Activated CD8-positive, alpha-beta memory T cell treated with anti-CD3 and anti-CD28 coated beads for 36 hours (primary cell): ENCODE results near the gene CFAP92. TPM values are rescaled to one million over a fixed set of nuclear protein-coding genes. Genes with fewer than 3 reads are reported as not detected.

Experiments
- CTCF ChIA-PET: fragments of 350-600 bp; sonication (Branson Sonifier 250); formaldehyde crosslinking; loops from one replicate; lab custom pipeline; 2021; ENCODE audit warnings: antibody characterized with exemption; lab: Charles Lee
- POLR2A ChIA-PET: fragments of 350-600 bp; sonication (Branson Sonifier 250); formaldehyde crosslinking; loops from one replicate; lab custom pipeline; 2021; ENCODE audit warnings: antibody characterized with exemption; lab: Charles Lee
- total RNA-seq, 2 experiments: library from RNA; stranded (reverse); gene quantifications; one replicate each; pipeline ENCODE4 v1.2.3, GENCODE V29; 2021

CFAP92 gene
- total RNA-seq, 2 experiments from 2014 or later = 0.06 to 0.11 TPM

DNA sequence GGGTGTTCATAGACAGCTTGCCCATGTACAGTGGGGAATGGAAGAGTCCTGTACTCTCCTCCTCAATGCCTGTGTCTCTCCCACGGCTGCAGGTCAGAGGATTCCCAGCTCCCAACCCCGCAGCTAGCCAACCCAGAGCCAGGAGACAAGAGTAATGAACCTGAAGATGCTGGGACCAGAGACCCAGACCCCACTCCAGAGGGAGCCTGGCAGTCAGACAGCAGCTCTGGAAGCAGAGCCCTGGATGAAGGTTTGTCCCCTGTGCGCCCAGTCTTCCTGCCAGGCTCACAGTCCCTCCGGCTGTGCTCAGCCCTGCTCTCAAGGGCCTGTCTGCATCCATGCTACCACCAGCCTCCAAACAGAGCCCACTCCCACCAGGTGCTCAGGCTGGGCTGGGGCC is 36.7 kb upstream of the CFAP92 start:
- CTCF ChIA-PET = interaction anchor here (0.5 to 1.3 kb wide), 5 partner anchors 15 to 74 kb away, joined by 3 to 4 read pairs (median 3); no protein-coding TSS in a partner anchor
- POLR2A ChIA-PET = interaction anchor here (0.5 kb wide), 1 partner anchor 13 kb away, joined by 3 read pairs; no protein-coding TSS in a partner anchor

DNA sequence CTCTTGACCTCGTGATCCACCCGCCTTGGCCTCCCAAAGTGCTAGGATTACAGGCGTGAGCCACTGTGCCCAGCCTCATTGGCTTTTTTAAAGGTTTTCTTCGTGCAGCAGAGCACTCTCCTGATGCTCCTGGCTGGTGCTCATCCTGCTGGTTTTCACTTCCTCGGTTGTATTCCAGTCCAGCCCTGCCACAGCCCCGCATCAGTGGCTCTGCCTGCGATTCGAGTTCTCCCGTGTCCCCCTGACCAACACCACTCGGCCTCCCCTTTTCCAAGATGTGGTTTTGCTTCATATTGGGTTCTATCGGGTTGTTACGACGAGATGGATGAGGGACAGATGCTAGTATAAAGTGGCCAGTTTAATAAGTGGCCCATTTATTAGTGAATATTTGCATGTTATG is 35.0 kb upstream of the CFAP92 start:
- CTCF ChIA-PET = interaction anchor here (1.3 to 3.8 kb wide), 3 partner anchors 13 to 25 kb away, joined by 3 to 37 read pairs (median 13); no protein-coding TSS in a partner anchor
- POLR2A ChIA-PET = no interaction called here

DNA sequence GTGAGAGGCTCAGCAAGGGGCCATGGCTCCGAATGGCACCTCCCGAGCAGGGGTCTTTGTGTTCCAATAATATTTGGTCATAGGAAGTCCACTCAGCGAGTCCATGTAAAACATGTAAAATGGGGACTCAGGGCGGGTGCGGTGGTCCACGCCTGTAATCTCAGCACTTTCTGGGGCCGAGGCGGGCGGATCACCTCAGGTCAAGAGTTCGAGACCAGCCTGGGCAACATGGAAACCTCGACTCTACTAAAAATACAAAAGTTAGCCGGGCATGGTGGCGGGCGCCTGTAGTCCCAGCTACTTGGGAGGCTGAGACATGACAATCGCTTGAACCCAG is 33.6 kb upstream of the CFAP92 start:
- POLR2A ChIA-PET = interaction anchor here (0.6 to 2.4 kb wide), 3 partner anchors 11 to 156 kb away, joined by 4 to 51 read pairs (median 6); partner anchors contain the start of gene CNBP
- CTCF ChIA-PET = interaction anchor here (1.0 to 3.8 kb wide), 8 partner anchors 11 to 130 kb away, joined by 3 to 37 read pairs (median 6); partner anchors contain the start of gene CFAP92

DNA sequence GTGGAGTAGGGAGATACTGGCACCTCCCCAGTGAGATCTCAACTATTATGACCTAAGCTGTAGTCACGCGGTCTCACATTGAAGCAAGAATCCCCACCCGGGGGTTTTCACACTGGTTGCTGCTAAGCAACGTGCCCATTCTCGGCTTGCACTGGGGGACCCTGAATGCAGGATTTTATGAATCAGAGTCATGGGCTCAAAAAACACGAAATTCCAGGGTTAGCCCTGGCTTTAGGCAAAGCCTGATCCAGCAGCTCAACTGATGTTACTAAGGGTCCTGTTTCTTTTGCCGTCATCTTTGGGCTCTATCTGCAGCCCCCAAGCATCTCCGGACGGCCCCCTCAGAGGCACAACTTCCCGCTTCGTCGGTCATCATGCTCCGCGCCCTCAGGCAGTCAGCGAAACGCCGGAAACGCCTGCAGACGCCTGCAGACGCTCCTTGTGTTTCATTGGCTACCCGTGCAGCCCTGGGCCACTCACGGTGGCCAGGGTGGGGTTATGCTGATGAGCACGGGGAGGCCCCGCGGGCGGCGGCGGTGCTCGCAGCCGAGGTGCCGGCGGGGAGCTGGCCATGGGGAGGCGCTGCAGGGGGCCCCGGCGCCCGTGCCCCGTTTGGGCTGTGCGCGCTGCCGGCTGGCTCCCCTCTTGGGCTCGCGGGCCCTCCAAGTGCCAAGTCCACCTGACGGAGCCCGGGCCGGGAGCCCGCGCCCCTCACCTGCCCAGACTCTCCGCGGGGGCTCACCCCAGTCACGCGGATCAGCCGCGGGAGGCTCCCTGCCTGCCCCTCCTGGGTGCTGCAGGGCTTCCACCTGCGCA is 33.1 kb upstream of the CFAP92 start:
- POLR2A ChIA-PET = interaction anchor here (0.6 to 2.4 kb wide), 4 partner anchors 11 to 156 kb away, joined by 3 to 51 read pairs (median 5); partner anchors contain the start of gene CNBP
- CTCF ChIA-PET = interaction anchor here (0.6 to 3.8 kb wide), 14 partner anchors 11 to 132 kb away, joined by 3 to 37 read pairs (median 4); partner anchors contain the start of gene CFAP92

DNA sequence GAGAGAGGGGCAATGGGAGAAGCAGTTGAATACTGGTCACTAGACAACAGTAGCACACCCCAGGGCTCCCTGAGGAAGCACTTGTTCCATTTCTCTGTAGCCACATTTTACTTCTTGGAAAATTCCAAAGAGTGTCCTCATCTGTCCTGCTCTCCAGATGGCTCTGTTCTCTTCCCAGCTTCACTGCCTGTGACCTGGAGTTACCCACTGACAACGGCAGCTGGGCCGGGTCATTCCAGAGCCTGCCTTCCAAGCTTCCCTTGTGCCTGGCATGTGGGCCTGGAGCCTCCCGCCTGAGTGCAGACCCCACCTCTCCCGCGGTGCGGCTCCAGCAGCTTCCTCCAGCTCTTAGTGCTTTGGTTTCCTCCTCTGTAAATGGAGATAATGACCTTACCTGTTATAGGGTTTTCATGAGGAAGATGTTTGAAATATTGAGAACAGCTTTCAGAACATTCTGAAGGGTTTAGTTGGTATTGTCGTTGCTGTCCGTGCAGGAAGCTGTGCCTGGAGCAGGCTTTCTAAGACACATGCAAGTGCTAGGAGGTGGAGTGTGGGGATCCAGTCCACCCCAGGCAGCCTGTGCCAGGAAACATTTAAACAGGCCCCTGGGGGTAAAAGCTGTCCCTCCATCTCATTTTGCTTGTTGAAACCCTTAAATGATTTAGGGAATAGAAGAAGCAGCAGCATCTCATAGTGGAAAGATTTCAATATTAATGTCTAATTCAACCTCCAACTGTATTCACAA is 32.0 kb upstream of the CFAP92 start:
- POLR2A ChIA-PET = interaction anchor here (2.4 kb wide), 1 partner anchor 10 kb away, joined by 51 read pairs; no protein-coding TSS in a partner anchor
- CTCF ChIA-PET = interaction anchor here (0.8 to 3.8 kb wide), 7 partner anchors 10 to 408 kb away, joined by 3 to 37 read pairs (median 6); no protein-coding TSS in a partner anchor

DNA sequence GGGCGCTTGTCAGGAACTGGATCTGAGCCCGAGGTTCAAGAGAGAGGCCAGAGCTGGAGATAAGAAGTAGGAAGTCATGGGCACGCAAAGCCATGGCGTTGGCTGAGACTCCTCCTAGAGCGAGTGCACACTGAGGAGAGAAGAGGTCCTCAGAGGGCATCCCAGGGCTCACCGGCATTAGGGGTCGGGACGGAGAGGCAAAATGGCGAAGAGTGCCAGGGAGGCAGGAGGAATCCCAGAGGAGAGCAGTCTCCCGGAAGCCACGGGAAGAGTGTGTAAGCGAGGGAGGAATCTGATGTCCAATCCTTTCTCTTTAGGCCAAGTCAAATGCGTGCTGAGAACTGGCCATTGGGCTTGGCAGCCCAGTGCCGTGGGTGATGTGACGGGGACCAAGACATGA is 31.2 kb upstream of the CFAP92 start:
- ChIA-PET CTCF (interaction anchor here (3.8 kb wide), 1 partner anchor 9 kb away, joined by 37 read pairs; no protein-coding TSS in a partner anchor), POLR2A (interaction anchor here (2.4 kb wide), 1 partner anchor 9 kb away, joined by 51 read pairs; no protein-coding TSS in a partner anchor)

DNA sequence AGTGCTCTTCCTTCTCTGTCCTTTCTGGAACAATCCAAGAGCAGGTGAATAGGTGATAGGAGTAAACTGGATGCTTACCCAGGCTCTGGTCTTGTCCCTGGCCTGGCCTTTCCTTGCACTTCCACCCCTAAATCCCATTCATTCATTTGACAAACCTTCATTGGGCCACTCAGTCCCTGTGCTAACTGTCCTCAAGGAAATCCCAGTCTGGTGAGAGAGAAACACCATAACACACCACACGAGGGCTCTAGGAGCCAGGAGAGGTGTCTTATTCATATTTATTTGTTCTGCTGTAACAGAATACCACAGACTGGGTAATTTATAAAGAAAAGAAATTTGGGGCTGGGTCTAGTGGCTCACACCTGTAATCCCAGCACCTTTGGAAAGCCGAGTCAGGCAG is 30.0 kb upstream of the CFAP92 start:
- ChIA-PET CTCF (no interaction called here), POLR2A (no interaction called here)

DNA sequence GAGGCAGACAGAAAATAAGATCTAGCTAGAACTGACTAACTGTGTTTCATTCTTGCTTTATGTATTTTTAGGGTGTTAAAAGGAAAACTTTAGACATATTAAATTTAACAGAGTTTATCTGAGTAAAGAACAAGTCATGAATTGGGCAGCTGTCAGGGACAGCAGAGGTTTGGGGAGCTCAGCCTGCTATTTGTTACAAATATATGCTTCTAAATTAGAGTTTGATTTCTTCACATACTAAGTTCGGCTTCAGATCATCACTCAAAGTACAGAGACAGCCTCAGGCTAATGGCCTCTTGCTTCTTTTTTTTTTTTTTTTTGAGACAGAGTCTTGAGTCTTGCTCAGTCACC is 29.1 kb upstream of the CFAP92 start:
- CTCF ChIA-PET = interaction anchor here (0.7 kb wide), 1 partner anchor 20 kb away, joined by 3 read pairs; no protein-coding TSS in a partner anchor
- POLR2A ChIA-PET = no interaction called here

DNA sequence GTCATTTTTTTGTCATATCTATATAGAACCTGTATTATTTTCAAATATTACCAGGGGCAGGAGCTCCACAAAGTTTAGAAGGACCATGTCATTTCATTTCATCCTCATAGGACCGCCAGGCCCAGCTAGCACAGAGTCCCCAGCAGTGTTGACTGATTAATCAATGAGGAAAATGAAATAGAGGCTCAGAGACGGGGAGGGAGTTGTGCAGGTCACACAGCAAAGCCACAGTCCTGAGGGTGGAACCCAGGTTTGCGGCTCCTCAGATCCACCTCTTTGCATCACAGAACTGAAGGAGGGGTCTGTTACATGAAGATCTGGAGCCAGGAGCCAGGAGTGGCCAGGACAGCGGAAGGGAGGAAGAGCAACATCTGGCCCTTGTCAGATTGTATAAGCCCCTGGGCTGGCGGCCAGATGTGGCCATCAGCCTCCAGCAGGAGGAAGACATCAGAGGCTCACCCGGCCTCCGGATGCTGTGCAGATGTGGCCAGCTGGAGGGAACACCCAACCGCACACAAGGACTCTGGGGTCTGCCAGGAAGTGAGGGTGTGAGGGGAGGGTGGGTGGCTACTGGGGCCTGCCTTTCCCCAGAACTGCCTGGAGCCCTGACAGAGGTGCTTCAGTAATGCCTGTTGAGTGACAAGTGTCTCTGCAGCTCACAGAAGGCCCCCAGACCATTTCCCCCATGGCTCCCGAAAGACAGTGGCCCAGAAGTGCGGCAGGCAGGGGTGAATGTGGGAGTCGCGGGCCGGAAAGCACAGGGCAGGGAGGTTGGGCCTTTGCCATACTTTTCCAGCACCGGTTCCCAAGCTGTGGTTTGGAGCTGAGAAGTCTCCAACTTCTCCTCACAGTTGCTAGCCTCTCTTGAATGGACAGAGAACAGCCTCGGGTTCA is 28.5 kb upstream of the CFAP92 start:
- CTCF ChIA-PET = interaction anchor here (0.7 to 1.0 kb wide), 2 partner anchors 19 to 54 kb away, joined by 3 read pairs; no protein-coding TSS in a partner anchor
- POLR2A ChIA-PET = no interaction called here

DNA sequence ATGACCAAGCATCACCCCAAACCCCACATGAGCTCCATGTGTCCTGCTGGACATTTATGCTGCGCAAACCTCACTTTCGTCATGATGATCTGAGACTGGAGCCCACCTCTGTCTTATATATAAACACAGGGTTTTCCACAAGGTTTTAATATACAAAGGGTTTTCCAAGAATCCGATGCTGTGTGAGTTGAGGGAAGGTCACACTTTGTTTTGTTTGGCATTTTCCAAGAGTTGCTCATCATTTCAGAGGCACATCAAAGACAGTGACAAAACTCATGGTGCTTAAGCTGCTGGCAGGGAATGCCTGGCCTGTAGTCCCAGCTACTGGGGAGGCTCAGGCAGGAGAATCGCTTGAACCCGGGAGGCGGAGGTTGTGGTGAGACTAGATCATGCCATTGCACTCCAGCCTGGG is 27.3 kb upstream of the CFAP92 start:
- CTCF ChIA-PET = no interaction called here
- POLR2A ChIA-PET = interaction anchor here (0.5 kb wide), 1 partner anchor 30 kb away, joined by 8 read pairs; no protein-coding TSS in a partner anchor

DNA sequence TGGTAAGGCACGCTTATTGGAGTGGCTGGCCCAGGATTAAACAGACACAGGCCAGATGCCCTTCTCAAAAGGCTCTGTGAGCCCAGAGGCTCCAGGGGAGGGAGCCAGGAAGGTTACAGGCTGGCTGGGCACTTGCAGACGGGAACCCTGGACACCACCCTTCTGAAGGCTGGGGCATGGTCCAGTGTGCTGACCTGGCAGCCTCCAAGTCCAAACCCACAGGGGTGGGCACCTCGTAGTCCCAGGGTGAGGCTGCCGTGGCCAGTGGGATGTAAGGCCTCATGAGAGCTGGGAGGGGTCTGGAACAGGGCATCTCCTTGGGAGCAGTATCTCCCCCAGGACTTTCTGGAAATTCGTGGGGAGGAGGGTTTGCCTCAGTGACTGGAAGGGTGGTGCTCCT is 26.8 kb upstream of the CFAP92 start:
- CTCF ChIA-PET = no interaction called here
- POLR2A ChIA-PET = no interaction called here

DNA sequence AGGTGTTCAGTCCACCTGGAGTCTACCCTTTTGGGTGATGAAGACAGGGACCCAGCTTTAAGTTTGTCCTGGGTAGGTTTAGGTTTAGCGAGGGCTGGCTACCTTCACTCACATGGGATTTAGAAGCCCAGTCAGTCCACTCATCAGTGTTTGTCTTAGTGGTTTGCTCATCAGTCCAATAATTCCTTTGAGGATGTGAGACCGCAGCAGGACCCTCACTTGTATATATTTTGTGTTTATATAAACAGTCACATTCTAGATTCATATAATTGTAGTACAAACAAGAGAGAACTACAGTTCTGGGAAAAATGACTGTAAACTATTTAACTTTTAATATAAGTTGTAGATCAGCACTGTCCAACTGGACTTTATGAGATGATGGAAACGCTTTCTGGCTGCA is 25.4 kb upstream of the CFAP92 start:
- ChIA-PET CTCF (no interaction called here), POLR2A (no interaction called here)

DNA sequence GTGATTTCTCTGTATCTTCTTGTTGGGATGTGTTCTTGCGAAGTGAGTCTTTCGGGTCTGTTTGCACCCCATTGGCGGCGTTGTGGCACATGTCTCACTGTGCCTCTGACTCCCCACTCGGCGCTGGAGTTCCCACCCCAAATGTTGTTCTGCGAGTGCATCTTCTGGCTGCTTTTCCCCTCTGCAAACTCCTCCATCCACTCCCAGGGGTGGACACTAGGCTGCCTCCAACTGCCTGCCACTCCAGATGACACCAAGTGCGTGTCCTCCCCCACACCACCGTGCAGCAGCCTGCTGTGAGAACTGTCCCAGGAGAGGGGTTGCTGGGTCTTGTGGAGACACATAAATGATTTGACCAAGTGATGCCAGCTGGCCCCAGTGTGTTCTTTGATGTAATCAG is 24.9 kb upstream of the CFAP92 start:
- POLR2A ChIA-PET = no interaction called here
- CTCF ChIA-PET = no interaction called here

DNA sequence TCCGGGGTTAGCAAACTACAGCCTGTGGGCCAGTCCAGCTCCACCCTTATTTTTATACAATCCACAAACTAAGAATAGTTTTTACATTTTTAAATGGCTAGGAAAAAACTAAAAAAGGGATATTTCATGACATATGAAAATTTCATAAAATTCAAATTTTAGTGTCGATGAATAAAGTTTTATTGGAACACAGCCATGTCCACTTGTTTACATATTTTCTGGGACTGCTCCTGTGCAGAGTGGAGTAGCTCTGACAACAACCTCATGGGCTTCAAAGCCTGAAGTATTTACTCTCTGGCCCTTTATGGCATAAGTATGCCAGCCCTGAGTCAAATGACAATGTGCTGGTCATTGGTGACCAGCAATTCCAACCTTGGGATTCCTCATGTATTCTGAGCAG is 24.4 kb upstream of the CFAP92 start:
- ChIA-PET POLR2A (no interaction called here), CTCF (no interaction called here)

DNA sequence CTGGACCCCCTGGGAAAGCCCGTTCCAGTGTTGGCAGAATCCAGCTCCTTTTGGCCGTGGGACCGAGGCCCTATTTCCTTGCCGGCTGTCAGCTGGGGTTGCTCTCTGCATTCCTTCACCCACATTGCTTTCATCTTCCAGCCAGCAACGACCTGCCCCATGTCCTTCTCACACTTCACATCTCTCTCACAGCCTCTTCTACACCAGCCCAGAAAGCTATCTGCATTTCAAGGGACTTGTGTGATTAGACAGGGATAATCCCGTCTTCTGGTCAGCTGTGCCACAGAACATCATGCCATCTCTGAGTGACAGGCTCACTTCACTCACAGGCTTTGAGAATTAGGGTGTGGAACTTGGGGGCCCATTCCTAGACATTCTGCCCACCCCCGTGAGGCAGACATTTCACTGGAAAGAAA is 23.6 kb upstream of the CFAP92 start:
- CTCF ChIA-PET = interaction anchor here (1.6 to 3.3 kb wide), 5 partner anchors 10 to 48 kb away, joined by 5 to 37 read pairs (median 15); no protein-coding TSS in a partner anchor

DNA sequence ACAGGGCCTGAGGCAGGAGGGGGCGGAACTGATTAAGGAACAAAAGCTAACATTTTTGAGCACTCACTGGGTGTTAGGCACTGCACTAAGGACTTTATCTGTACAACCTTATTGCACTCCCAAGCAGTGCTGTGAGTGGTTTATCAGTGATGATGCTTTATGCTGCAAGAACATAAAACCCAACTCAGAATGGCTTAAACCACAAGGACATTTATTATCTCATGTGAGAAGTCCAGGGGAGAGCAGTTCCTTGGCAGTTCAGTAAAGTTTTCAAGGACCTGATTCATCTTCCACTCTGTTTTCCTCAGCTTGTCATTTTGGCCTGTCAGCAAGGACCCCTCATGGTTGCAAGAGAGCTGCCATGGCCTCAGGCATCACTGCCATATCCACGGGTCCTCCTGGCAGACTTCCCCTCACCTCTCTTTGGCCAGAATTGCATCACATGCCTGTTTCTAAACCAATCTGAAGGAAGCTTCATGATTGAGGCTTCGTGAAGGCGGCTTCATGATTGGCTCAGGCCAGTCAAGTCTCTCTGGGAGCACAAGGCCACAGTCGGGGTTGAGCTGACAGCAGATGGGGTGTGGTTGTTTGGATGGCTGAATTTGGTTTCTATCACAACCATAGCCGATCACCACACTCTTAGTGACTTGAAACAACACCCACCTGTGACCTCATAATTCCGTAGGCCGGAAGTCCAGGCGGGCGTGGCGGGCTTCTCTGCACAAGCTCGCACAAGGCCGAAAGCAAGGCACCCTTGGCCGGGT is 23.0 kb upstream of the CFAP92 start:
- CTCF ChIA-PET = interaction anchor here (0.5 to 3.3 kb wide), 8 partner anchors 10 to 375 kb away, joined by 3 to 37 read pairs (median 7); partner anchors contain the start of gene CFAP92
- POLR2A ChIA-PET = interaction anchor here (0.7 to 3.1 kb wide), 3 partner anchors 9 to 166 kb away, joined by 3 to 51 read pairs (median 3); no protein-coding TSS in a partner anchor

More for the DNA sequence above, 23.6 kb upstream of the CFAP92 start:
- POLR2A ChIA-PET = interaction anchor here (3.1 kb wide), 1 partner anchor 9 kb away, joined by 51 read pairs; no protein-coding TSS in a partner anchor

DNA sequence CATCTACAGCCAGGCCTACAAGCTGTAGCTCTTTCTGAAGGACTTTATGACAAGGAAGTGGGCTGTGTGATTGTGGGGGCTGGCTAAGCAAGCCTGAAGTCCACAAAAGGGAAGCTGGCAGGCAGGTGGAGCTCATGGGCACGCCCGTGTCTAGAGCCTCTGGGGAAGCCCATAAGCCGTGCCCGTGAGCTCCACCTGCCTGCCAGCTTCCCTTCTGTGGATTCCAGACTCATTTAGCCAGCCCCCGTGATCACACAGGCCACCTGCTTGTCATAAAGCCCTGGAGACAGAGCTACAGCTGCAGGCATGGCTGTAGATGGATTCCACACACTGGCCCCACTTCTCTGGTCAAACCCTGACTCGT is 22.5 kb upstream of the CFAP92 start:
- POLR2A ChIA-PET = interaction anchor here (0.7 to 3.1 kb wide), 5 partner anchors 10 to 263 kb away, joined by 3 to 51 read pairs (median 3); partner anchors contain the start of gene ACAD9
- CTCF ChIA-PET = interaction anchor here (0.5 to 3.3 kb wide), 10 partner anchors 9 to 375 kb away, joined by 3 to 37 read pairs (median 5); partner anchors contain the start of gene CFAP92
